HFFc6 (cell line): ENCODE results near the gene VPS39. TPM values are rescaled to one million over a fixed set of nuclear protein-coding genes. Genes with fewer than 3 reads are reported as not detected.

ENCODE experiments used
- DNase-seq: peaks from one replicate; pipeline ENCODE4 v3.0.0-alpha.2; 2018
- H3K27ac Mint-ChIP-seq: 2 replicates; pipeline ENCODE4 v1.8.0; 2020; ENCODE audit warnings: mild to moderate bottlenecking, mixed read lengths
- H3K27me3 Mint-ChIP-seq: 2 replicates; pipeline ENCODE4 v1.8.0; 2021; ENCODE audit warnings: mild to moderate bottlenecking, moderate library complexity, mixed read lengths; ENCODE audit not compliant: insufficient read depth
- H3K36me3 Mint-ChIP-seq: 2 replicates; pipeline ENCODE4 v1.8.0; 2021; ENCODE audit warnings: low read depth, mixed read lengths
- H3K4me1 Mint-ChIP-seq: 2 replicates; pipeline ENCODE4 v1.8.0; 2020; ENCODE audit warnings: low read depth, mixed read lengths
- H3K4me3 Mint-ChIP-seq: 2 replicates; pipeline ENCODE4 v1.8.0; 2020; ENCODE audit warnings: mild to moderate bottlenecking, moderate library complexity, mixed read lengths
- H3K9me3 Mint-ChIP-seq: 2 replicates; pipeline ENCODE4 v1.8.0; 2020; ENCODE audit warnings: mild to moderate bottlenecking, mixed read lengths
- total RNA-seq, 6 experiments: library from RNA; stranded (reverse); fragmentation: NEBNext Ultra II Directional; extraction: Animal tissue kit (Norgen Biotek cat#: 25700); gene quantifications; 2 replicates in 1 of 6; 3 replicates in 5 of 6; pipeline ENCODE4 v1.2.3, GENCODE V29; 2021
- TF ChIP-seq, protein P1 (sequence below): fragments of 200-600 bp; sonication (generic); IDR thresholded peaks from 2 replicates; pipeline ENCODE4 v1.5.0; 2021; ENCODE audit warnings: antibody characterized with exemption, mild to moderate bottlenecking

Gene VPS39
- total RNA-seq, 6 experiments from 2014 or later, result 51.1 to 58.5 (median 52.8) TPM

DNA sequence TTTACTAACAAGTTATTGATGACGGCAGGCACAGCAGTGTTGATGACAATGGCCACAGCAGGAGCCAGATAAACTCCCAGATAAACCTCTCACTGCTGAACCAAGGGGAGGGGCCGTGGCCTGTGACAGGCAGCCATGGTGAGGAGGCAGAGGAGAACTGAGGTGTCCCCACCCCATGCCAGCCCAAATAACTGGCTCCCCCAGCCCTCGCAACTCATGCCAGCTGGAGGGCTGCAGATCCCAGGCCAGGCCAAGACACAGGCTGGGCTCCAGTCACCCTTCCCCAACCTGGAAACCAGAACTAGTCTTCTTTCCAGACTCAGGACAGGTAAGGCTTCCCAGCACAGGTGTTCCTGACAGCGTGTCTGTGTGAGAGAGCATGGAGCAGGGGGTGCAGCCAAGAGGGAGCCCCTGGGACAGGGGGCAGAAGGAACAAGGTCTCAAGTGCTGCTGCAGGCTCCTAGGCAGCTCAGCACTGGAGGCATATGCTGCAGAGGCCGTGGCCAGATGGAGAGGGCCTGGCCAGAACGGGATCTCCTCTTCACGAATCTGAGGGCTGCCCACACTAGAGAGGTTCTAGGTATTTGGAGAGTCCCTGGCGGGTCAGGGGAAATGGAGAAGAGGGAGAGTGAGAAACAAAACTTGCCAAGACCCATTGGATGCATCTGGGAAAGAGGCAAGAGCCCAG is 67.6 kb downstream of the VPS39 start:
- H3K4me1 Mint-ChIP-seq, result no peaks in the 10 kb centered on the region; the same call in 1 of the 2 replicates
- no peak overlapping the region for H3K4me3 Mint-ChIP-seq
- no peak for DNase-seq
- no peaks in the 10 kb centered on the region for H3K9me3 Mint-ChIP-seq
- H3K36me3 Mint-ChIP-seq, result no peaks in the 10 kb centered on the region
- TF ChIP-seq, protein P1, sequence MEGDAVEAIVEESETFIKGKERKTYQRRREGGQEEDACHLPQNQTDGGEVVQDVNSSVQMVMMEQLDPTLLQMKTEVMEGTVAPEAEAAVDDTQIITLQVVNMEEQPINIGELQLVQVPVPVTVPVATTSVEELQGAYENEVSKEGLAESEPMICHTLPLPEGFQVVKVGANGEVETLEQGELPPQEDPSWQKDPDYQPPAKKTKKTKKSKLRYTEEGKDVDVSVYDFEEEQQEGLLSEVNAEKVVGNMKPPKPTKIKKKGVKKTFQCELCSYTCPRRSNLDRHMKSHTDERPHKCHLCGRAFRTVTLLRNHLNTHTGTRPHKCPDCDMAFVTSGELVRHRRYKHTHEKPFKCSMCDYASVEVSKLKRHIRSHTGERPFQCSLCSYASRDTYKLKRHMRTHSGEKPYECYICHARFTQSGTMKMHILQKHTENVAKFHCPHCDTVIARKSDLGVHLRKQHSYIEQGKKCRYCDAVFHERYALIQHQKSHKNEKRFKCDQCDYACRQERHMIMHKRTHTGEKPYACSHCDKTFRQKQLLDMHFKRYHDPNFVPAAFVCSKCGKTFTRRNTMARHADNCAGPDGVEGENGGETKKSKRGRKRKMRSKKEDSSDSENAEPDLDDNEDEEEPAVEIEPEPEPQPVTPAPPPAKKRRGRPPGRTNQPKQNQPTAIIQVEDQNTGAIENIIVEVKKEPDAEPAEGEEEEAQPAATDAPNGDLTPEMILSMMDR, result no peak
- peaks cover 53% of the 10 kb centered on the region for H3K27me3 Mint-ChIP-seq
- H3K27ac Mint-ChIP-seq, result no peak overlapping the region

DNA sequence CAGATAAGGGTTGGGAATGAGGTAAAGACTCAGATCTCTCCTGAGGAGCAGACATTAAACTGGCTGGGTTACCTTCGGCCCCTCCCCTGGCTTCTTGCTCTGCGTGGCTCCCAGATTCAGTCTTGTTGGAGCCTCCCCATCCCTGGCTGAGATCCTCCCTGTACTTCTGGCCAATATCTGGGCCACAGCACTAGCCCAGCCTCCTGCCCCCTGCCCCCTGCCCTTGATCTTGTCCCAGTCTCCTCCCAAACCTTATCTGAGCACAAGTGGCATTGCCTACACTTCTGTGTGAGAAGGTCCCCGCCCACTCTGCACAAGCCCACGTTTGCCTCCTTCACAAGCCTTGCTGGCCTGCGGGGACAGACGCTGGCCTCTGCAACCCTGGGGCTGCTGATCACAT is 68.5 kb downstream of the VPS39 start:
- Mint-ChIP-seq H3K36me3 (no peaks in the 10 kb centered on the region), H3K27ac (no peak overlapping the region), H3K9me3 (no peaks in the 10 kb centered on the region), H3K27me3 (peaks cover 44% of the 10 kb centered on the region), H3K4me1 (no peaks in the 10 kb centered on the region; the same call in 1 of the 2 replicates), H3K4me3 (no peak overlapping the region)
- TF ChIP-seq, protein P1, result no peak
- no peak for DNase-seq

DNA sequence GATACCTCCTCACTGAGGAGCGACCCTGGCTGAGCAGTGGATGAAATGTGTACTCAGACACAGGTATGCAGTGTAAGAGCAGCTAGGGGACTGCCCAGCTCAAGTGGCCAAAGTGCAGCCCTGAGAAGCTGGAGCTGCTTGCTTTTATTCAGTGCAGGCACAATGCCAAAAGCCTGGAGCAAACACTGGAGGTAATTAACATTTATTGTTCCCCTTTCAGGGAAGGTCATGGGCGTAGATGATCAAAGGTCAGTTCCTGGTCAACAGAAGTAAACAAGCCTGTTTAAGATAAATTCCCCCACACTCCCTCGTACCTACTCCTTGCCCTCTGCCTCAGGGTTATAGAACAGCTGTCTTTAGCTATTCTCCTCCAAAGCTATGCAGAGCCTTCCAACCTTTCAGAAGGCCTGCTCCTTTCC is 69.1 kb downstream of the VPS39 start:
- Mint-ChIP-seq H3K9me3 (no peaks in the 10 kb centered on the region), H3K27me3 (peaks cover 44% of the 10 kb centered on the region), H3K4me3 (no peak overlapping the region), H3K27ac (no peak overlapping the region), H3K4me1 (no peaks in the 10 kb centered on the region; the same call in 1 of the 2 replicates), H3K36me3 (no peaks in the 10 kb centered on the region)
- no peak for DNase-seq
- TF ChIP-seq, protein P1, result no peak

DNA sequence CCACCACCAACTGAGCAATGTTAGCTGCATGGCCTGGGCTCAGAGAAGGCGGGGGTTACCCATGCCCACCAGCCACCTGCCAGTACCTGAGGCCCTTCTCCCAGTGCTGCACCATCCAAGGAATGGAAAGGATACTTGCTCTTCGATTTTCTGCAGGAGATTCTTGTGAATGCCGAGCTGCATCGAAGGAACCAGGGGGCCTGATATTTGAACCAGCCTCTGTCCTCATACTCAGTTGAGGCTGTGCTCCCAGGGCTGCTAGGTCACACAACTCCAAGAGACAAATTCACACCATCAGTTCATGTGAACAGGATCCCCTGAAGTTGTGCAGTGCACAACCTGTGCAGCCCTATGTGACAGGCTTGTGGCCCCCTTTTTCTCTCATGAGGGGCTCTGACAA is 69.7 kb downstream of the VPS39 start:
- no peak for DNase-seq
- H3K36me3 Mint-ChIP-seq, result no peaks in the 10 kb centered on the region
- no peak overlapping the region for H3K4me3 Mint-ChIP-seq
- H3K4me1 Mint-ChIP-seq, result no peaks in the 10 kb centered on the region; the same call in 1 of the 2 replicates
- H3K27ac Mint-ChIP-seq, result no peak overlapping the region
- TF ChIP-seq, protein P1, result no peak
- H3K27me3 Mint-ChIP-seq, result peaks cover 39% of the 10 kb centered on the region
- no peaks in the 10 kb centered on the region for H3K9me3 Mint-ChIP-seq

DNA sequence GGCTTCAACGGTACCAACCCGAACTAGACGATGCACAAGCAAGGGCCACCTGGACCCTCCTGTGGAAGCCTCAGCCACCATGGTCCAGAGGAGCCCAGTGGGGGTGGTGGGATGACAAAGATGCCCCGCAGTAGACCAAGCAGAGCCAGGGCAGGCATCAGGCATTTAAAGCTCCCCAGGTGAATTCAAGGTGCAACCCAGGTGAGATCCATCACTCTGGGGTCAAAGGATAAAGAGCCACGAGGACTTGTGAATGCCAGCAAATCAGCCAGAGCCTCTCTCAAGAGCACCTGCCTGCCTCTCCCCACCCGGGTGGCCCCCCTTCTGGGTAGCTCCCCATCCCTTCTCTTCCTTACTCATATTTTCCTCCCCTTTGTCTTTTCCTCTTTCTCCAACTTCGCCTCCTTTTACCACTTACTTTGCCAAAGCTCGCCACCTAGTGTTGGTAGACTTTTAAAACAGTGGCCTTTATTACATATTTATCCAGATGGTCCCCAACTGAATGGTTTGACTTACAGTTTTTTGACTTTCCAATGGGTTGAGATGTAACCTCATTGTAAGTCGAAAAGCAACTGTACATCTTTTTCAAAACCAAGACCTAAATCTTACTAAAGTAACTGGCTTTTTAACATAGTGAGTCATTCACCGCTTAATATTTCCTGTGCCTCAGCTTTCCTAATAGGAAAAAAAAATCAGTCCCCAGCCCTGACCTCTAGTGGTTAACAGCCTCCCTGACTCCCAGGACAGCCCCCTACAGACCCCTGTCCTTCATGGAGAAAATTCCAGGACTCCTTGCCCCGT is 70.4 kb downstream of the VPS39 start:
- H3K4me1 Mint-ChIP-seq, result no peaks in the 10 kb centered on the region; the same call in 1 of the 2 replicates
- peaks cover 37% of the 10 kb centered on the region for H3K27me3 Mint-ChIP-seq
- TF ChIP-seq, protein P1, result peak; percentile 82
- no peak overlapping the region for H3K27ac Mint-ChIP-seq
- H3K4me3 Mint-ChIP-seq, result no peak overlapping the region
- H3K9me3 Mint-ChIP-seq, result no peaks in the 10 kb centered on the region
- H3K36me3 Mint-ChIP-seq, result no peaks in the 10 kb centered on the region
- peak; percentile 40 for DNase-seq
